ENCODE data around the gene KLF12. TPM values are rescaled to one million over a fixed set of nuclear protein-coding genes. Genes with fewer than 3 reads are reported as not detected.

KLF12 gene
- total RNA-seq, 1 donor from 2014 or later: 18.2 TPM

DNA sequence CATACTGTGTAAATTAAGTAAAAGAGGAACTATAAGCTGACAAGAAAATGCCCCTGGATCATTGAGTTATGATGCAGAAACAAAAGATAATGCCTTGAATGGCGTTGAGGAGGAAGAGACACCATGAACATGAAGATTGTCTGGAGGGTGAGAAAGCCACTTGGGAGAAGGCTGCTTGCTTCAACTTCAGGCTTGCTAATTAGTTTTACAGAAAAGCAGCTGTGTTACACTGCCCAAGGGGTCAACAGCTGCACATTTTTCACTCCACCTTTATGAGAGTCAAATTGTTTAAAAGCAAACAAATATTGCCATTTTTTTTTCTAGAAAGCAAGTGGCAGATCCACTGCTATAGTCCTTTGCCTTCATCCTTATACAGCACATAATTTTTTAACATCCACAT lies 35.5 kb upstream of the KLF12 start:
- peaks cover 9% of the 10 kb centered on the region for H3K4me1 ChIP-seq
- TF ChIP-seq, protein P1, sequence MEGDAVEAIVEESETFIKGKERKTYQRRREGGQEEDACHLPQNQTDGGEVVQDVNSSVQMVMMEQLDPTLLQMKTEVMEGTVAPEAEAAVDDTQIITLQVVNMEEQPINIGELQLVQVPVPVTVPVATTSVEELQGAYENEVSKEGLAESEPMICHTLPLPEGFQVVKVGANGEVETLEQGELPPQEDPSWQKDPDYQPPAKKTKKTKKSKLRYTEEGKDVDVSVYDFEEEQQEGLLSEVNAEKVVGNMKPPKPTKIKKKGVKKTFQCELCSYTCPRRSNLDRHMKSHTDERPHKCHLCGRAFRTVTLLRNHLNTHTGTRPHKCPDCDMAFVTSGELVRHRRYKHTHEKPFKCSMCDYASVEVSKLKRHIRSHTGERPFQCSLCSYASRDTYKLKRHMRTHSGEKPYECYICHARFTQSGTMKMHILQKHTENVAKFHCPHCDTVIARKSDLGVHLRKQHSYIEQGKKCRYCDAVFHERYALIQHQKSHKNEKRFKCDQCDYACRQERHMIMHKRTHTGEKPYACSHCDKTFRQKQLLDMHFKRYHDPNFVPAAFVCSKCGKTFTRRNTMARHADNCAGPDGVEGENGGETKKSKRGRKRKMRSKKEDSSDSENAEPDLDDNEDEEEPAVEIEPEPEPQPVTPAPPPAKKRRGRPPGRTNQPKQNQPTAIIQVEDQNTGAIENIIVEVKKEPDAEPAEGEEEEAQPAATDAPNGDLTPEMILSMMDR (IDR thresholded peaks at IDR 0.05; ENCODE audit: borderline replicate concordance): no peak
- no peaks in the 10 kb centered on the region for H3K36me3 ChIP-seq
- no peak overlapping the region for H3K4me3 ChIP-seq
- no peak overlapping the region for H3K27ac ChIP-seq (replicated peaks)
- no peak for DNase-seq
- H3K9me3 ChIP-seq (replicated peaks): no peaks in the 10 kb centered on the region
- no peaks in the 10 kb centered on the region for H3K27me3 ChIP-seq (ENCODE audit: low read depth)
- intact Hi-C loops (cut with micrococcal nuclease): no loop called here

DNA sequence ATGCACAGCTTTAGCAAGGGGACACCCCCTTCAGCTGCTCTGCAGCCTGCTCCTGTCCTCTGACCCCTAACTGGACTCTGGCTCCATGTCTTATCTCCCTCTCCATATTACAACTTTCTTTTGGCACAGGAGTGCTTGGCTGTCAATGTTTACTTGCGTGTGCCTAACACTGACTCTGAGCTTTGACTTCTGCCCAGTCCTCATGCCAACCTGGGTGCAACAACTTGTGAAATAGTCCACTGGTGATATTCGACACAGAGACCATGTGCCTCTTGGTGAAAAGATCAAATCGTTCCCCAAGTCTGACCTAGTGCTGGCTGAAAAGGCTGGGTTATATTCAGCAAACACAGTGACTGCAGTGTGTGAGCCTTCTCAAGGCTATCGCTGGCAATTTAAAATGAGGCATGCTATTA lies 34.1 kb upstream of the KLF12 start:
- Histone ChIP-seq H3K36me3 (no peaks in the 10 kb centered on the region), H3K4me1 (peaks cover 9% of the 10 kb centered on the region), H3K9me3 (replicated peaks) (no peaks in the 10 kb centered on the region), H3K4me3 (peak overlapping the region; percentile 25), H3K27ac (replicated peaks) (peak overlapping the region; percentile 45), H3K27me3 (ENCODE audit: low read depth) (no peaks in the 10 kb centered on the region)
- intact Hi-C loops (cut with micrococcal nuclease): no loop called here
- TF ChIP-seq, protein P1 (IDR thresholded peaks at IDR 0.05; ENCODE audit: borderline replicate concordance): no peak
- no peak for DNase-seq

DNA sequence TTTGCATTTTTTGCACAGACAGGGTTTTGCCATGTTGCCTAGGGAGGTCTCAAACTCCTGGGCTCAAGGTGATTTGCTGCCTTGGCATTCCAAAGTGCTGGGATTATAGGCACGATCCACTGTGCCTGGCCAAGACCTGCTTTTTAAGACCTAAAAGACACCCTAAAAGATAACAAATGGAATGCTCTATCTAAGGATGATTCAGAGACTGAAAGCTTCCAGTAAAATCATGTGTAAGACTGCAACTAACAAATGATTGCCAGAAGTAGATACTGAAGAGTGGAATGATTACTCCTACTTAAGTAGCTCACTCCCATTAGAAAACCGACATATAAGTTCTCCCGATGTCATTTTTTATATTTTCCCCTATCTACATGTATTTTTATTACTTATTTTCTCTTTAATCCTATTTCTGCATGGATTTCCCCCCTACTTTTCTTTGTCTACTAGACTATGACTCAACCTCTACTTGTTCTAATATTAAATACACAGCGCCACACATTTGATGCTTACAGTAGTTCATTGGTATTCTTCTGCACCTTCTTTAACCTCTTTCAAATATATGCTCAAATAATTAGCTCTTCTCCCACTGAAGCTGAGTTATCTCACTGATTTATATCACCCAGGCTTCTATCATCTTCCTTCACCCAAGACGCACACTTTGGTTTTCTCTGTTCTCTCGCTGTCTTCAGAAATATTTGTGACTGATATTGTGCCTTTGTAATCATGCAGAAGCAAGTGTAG lies 32.2 kb upstream of the KLF12 start:
- no peaks in the 10 kb centered on the region for H3K9me3 ChIP-seq (replicated peaks)
- H3K4me3 ChIP-seq: no peak overlapping the region
- no peak for DNase-seq
- H3K27me3 ChIP-seq (ENCODE audit: low read depth): no peaks in the 10 kb centered on the region
- intact Hi-C loops (cut with micrococcal nuclease): no loop called here
- no peak overlapping the region for H3K27ac ChIP-seq (replicated peaks)
- peaks cover 9% of the 10 kb centered on the region for H3K4me1 ChIP-seq
- TF ChIP-seq, protein P1 (IDR thresholded peaks at IDR 0.05; ENCODE audit: borderline replicate concordance): no peak
- H3K36me3 ChIP-seq: no peaks in the 10 kb centered on the region

DNA sequence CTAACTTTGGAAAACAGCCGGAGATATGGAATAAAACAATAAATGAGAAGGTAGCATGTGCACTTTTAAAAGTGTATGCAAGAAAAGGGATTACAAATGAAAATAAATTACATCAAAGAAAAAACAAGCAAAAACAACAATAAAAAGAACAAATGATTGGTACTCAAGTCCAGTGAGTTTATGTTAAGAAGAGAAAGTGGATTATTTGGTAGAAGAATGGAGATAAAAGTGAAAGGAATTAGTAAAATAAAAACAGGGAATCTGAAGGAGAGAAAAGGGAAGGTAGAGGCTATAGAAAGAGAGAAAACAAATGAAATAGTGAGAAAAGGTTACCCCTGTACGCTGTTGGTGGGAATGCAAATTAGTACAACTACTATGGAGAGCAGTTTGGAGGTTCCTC lies 28.6 kb upstream of the KLF12 start:
- DNase-seq: no peak
- no peaks in the 10 kb centered on the region for H3K9me3 ChIP-seq (replicated peaks)
- no peak overlapping the region for H3K4me3 ChIP-seq
- no peaks in the 10 kb centered on the region for H3K27me3 ChIP-seq (ENCODE audit: low read depth)
- no peaks in the 10 kb centered on the region for H3K36me3 ChIP-seq
- TF ChIP-seq, protein P1 (IDR thresholded peaks at IDR 0.05; ENCODE audit: borderline replicate concordance): no peak
- intact Hi-C loops (cut with micrococcal nuclease): no loop called here
- H3K4me1 ChIP-seq: no peaks in the 10 kb centered on the region
- H3K27ac ChIP-seq (replicated peaks): no peak overlapping the region

DNA sequence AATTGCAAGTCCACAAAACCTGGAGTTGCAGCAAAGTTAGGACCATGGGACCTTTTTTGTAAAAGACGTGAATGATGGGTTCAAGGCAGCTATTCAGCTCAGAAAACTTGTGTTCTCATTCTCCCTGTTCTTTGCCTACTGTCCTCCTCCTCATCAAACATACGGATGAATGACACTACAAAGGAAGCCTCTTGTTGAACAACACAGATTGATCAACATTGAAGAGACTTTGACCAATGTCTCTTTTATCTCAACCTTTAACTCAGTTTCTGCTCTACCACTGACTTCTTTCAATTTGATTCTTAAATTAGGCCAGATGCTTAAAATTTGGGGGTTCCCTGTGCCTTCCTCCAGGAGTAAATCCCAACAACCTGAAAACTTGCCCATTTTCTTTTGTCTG lies 27.9 kb upstream of the KLF12 start:
- Histone ChIP-seq H3K36me3 (no peaks in the 10 kb centered on the region), H3K4me3 (no peak overlapping the region), H3K27ac (replicated peaks) (no peak overlapping the region), H3K9me3 (replicated peaks) (no peaks in the 10 kb centered on the region), H3K27me3 (ENCODE audit: low read depth) (no peaks in the 10 kb centered on the region), H3K4me1 (no peaks in the 10 kb centered on the region)
- TF ChIP-seq, protein P1 (IDR thresholded peaks at IDR 0.05; ENCODE audit: borderline replicate concordance): no peak
- DNase-seq: no peak
- intact Hi-C loops (cut with micrococcal nuclease): no loop called here
